GM12865 (cell line): Measurements from ENCODE around the gene PITPNB.

Experiments used
- DNase-seq: peaks from one replicate; pipeline ENCODE4 v3.0.0; 2010; ENCODE audit warnings: low read depth
- H3K4me3 ChIP-seq: 2 replicates; pipeline ENCODE4 v1.5.1; 2011; ENCODE audit warnings: mild to moderate bottlenecking, low read depth, low read length, control low read depth
- CTCF ChIP-seq: IDR thresholded peaks from 2 replicates; pipeline ENCODE4 v1.5.1; 2011; ENCODE audit warnings: low read length, control low read depth, low read depth, inconsistent platforms; ENCODE audit not compliant: insufficient read depth; ENCODE audit errors: missing control alignments

PITPNB gene

DNA sequence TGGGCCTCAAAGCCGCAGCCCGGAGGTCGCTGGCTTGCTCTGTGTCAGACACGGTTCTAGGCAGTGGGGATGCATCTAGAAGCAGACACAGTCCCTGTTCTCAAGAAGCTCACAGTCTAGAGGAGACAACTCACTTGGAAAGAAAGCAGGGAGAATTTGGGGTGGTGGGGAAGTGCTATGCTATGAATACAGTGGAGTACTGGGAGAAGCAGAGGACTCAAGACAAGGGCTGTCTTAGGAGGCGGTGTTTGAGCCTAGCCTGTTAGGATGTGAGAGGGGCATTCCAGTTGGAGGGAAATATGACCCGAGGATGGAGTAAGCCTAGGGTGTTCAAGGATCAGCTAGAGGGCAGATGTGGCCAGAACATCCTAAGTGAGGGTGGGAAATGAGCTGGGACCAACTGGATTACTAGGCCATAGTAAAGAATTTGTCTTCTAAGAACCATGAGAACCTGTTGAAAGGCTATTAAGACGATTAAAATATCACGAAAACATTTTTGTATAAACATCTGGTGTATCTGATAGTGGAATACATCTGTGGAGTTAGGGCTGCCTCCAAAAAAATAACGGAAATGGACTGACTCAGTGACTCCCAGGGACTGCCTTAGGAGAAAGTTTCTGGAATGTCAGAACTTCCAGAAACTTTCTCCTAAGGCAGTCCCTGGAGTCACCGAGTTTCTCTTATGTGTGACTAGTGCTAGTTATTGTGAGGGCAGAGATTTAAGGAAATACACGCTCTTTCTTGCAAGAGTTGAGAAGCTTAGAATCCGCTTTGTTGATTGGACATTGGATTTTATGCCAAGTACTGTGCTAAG lies 1.1 kb upstream of the PITPNB start:
- peak overlapping the region; percentile 77 for H3K4me3 ChIP-seq
- no peak for DNase-seq
- TF ChIP-seq CTCF = no peak

DNA sequence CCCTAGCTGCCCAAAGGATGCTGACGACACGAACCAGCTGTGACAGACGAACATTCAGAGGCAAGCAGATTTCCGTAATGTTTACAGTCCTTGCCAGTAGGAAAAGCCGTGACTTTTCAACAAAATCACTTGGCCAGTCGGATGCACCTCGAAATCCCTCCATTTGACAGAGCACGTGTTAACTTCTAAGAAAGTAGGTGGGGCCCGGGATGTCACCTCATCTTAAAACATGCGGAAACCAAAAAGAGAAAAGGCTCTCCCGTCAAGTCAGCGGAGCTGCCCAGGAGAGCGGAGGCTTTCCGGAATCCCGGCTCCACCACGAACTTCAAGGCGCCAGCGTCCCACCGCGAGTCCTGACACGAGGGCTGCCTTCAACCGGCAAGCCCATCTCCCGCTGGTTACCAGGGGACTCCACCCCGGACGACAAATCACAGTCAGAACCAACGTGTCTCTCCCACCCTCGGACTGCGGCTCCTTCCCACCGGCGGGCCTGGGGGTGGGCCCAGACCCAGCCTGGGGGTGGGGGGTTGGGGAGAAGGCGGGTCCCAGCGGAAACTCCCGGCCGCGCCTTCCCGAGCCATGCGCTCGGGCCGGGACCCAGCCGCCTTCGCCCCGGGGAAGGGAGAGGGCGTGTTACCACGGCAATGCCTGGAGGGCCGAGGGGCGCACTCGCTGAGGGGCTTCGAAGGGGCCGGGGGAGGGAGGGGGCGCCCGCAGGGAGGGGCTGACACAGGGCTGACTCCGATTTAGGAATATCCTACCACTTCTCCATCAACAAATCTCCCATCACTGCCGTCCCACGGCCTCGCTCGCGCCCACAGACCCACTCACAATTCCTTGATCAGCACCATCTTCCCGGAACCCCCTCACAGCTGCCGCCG lies 475 bp downstream of the PITPNB start:
- peak; percentile 68 for DNase-seq
- H3K4me3 ChIP-seq = peak overlapping the region; percentile 88
- no peak for TF ChIP-seq CTCF

DNA sequence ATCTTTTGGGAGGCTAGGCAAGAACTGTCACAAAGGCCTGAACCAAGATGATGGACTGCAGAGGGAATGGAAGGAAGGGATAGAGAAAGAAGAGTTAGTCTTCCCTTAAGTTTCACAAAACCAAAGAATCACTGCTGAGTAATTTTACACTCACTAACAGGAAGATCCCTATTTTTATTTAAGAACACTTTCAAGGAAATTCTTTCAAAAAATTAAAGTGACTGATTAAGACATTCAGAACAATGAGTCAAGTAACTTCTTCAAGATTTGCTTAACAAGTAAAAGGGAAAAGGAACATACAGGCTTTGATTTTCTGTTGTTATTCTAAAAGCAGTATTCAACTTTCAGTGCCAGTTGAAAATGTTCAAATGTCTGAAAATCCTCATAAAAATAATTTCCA lies 3.1 kb downstream of the PITPNB start:
- no peak for TF ChIP-seq CTCF
- DNase-seq = no peak
- no peak overlapping the region for H3K4me3 ChIP-seq

GRCh38 chr22:27913162-27913741 lies 5.8 kb downstream of the PITPNB start:
- DNase-seq = no peak
- no peak overlapping the region for H3K4me3 ChIP-seq
- TF ChIP-seq CTCF = no peak

DNA sequence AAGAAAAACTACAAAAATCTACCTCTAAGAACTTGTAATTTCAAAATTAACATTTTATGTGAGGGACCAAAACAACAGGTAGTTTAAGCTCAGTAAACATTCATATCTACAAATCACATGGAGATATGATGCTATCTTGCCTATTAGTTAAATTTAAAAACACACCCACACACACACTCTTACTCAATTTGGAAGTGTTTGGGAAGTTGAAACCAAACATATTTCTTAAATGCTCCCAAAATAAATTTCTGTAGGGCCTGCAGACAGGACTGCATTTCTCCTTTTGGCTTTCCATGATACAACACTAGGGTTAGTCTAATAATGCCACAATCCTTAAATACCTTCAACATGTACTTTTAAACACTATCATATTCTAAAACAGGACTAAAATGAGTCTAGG lies 7.0 kb downstream of the PITPNB start:
- TF ChIP-seq CTCF = no peak
- no peak overlapping the region for H3K4me3 ChIP-seq
- DNase-seq = no peak

DNA sequence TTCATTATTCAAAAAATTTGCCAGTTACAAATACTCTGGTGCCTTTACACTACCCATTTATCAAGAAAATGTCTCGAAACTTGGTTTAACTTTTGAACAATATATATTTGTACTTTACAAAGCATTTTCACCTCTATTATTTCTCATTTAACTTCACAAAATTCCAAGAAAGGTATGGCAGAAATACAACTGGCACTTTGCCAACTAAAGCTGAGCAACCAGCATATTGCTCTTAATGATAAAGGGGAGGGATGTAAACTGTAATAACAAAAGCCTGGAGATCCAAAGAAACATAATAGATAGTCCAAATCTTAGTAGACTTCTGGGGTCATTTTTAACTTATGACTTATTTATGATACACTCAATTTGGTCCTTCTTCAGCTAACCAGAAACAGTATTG lies 7.7 kb downstream of the PITPNB start:
- TF ChIP-seq CTCF = no peak
- DNase-seq = no peak

More for the DNA sequence above, 7.7 kb downstream of the PITPNB start:
- no peak overlapping the region for H3K4me3 ChIP-seq
